Neural progenitor cell (in vitro differentiated cells): ENCODE results near the gene HIP1R. TPM values are rescaled to one million over a fixed set of nuclear protein-coding genes. Genes with fewer than 3 reads are reported as not detected.

ENCODE experiments used
- DNase-seq: peaks from one replicate; pipeline ENCODE4 v3.0.0-alpha.2; 2016; ENCODE audit warnings: low spot score
- H2AFZ ChIP-seq: fragments of 200-600 bp; sonication (generic); replicated peaks from 2 replicates; pipeline ENCODE4 v1.6.1; 2016; ENCODE audit warnings: antibody characterized with exemption
- H3F3A ChIP-seq: fragments of 200-600 bp; sonication (generic); 2 replicates; pipeline ENCODE4 v1.6.1; 2016; ENCODE audit warnings: antibody characterized with exemption, low read depth
- H3K27ac ChIP-seq: fragments of 200-600 bp; sonication (generic); 2 replicates; pipeline ENCODE4 v1.5.1; 2016; ENCODE audit warnings: mild to moderate bottlenecking
- H3K27me3 ChIP-seq: fragments of 200-600 bp; sonication (generic); 2 replicates; pipeline ENCODE4 v1.6.1; 2016; ENCODE audit warnings: mild to moderate bottlenecking, moderate library complexity
- H3K36me3 ChIP-seq: fragments of 200-600 bp; sonication (generic); 2 replicates; pipeline ENCODE4 v1.5.1; 2016
- H3K4me1 ChIP-seq: fragments of 200-600 bp; sonication (generic); 2 replicates; pipeline ENCODE4 v1.6.1; 2016; ENCODE audit warnings: mixed run types
- H3K4me2 ChIP-seq: fragments of 200-600 bp; sonication (generic); 2 replicates; pipeline ENCODE4 v1.6.1; 2016
- H3K4me3 ChIP-seq: fragments of 200-600 bp; sonication (generic); 2 replicates; pipeline ENCODE4 v1.5.1; 2016
- H3K79me2 ChIP-seq: fragments of 200-600 bp; sonication (generic); 2 replicates; pipeline ENCODE4 v1.6.1; 2016; ENCODE audit warnings: low read depth
- H3K9ac ChIP-seq: fragments of 200-600 bp; sonication (generic); 2 replicates; pipeline ENCODE4 v1.6.1; 2016
- H3K9me3 ChIP-seq: fragments of 200-600 bp; sonication (generic); 2 replicates; pipeline ENCODE4 v1.5.1; 2016; ENCODE audit warnings: low read depth
- H4K20me1 ChIP-seq: fragments of 200-600 bp; sonication (generic); 2 replicates; pipeline ENCODE4 v1.6.1; 2016; ENCODE audit warnings: low read depth
- H3K27ac Mint-ChIP-seq: 3 replicates; pipeline ENCODE4 v1.8.0; 2021; ENCODE audit warnings: mixed read lengths
- H3K27me3 Mint-ChIP-seq: 2 replicates; pipeline ENCODE4 v1.8.0; 2022; ENCODE audit warnings: low read depth, mild to moderate bottlenecking, inconsistent platforms, moderate library complexity, mixed read lengths; ENCODE audit not compliant: insufficient read depth
- H3K36me3 Mint-ChIP-seq: 3 replicates; pipeline ENCODE4 v1.8.0; 2021; ENCODE audit warnings: mixed read lengths
- H3K4me1 Mint-ChIP-seq: 3 replicates; pipeline ENCODE4 v1.8.0; 2021; ENCODE audit warnings: mixed read lengths
- H3K4me3 Mint-ChIP-seq: 3 replicates; pipeline ENCODE4 v1.8.0; 2021; ENCODE audit warnings: mild to moderate bottlenecking, moderate library complexity, mixed read lengths
- H3K9me3 Mint-ChIP-seq: 3 replicates; pipeline ENCODE4 v1.8.0; 2020; ENCODE audit warnings: mixed read lengths
- CTCF ChIP-seq: fragments of 200-600 bp; sonication (generic); IDR thresholded peaks from 2 replicates; pipeline ENCODE4 v1.5.1; 2017; ENCODE audit warnings: antibody characterized with exemption, mild to moderate bottlenecking
- EZH2 ChIP-seq: fragments of 200-600 bp; sonication (generic); IDR thresholded peaks from 2 replicates; pipeline ENCODE4 v1.6.1; 2017; ENCODE audit warnings: antibody characterized with exemption, mild to moderate bottlenecking, moderate library complexity
- EZH2phosphoT487 ChIP-seq: fragments of 200-600 bp; sonication (generic); IDR thresholded peaks from 2 replicates; pipeline ENCODE4 v1.6.1; 2017; ENCODE audit warnings: antibody characterized with exemption
- total RNA-seq: library from RNA; depleted of rRNA; stranded (reverse); fragments of >200 nt; gene quantifications from 2 replicates; pipeline ENCODE4 v1.2.3, GENCODE V29; 2015; ENCODE audit warnings: low replicate concordance

The HIP1R gene
- total RNA-seq, 1 donor from 2014 or later, result 19.3 TPM

GRCh38 chr12:122847516-122847836, 12.2 kb downstream of the HIP1R start:
- DNase-seq, result no peak
- Mint-ChIP-seq H3K27ac (no peak overlapping the region), H3K9me3 (no peaks in the 10 kb centered on the region), H3K4me1 (peaks cover 9% of the 10 kb centered on the region), H3K4me3 (no peak overlapping the region), H3K27me3 (peaks cover 5% of the 10 kb centered on the region), H3K36me3 (peaks cover 3% of the 10 kb centered on the region)
- H4K20me1 ChIP-seq, result peaks cover 28% of the 10 kb centered on the region
- H3K79me2 ChIP-seq, result no peaks in the 10 kb centered on the region
- no peak overlapping the region for H3K4me3 ChIP-seq
- no peaks in the 10 kb centered on the region for H3K4me1 ChIP-seq
- no peaks in the 10 kb centered on the region for H3K27me3 ChIP-seq
- no peaks in the 10 kb centered on the region for H3K9me3 ChIP-seq
- H3F3A ChIP-seq, result no peaks in the 10 kb centered on the region
- H3K36me3 ChIP-seq, result no peaks in the 10 kb centered on the region
- H3K9ac ChIP-seq, result no peak overlapping the region
- H3K4me2 ChIP-seq, result no peak overlapping the region
- H2AFZ ChIP-seq, result no peak overlapping the region
- no peak overlapping the region for H3K27ac ChIP-seq
- TF ChIP-seq CTCF, result no peak
- no peak for TF ChIP-seq EZH2phosphoT487
- TF ChIP-seq EZH2, result no peak

- H3K27ac Mint-ChIP-seq, result no peak overlapping the region
- Histone ChIP-seq H3K4me1 (no peaks in the 10 kb centered on the region), H3K4me2 (no peak overlapping the region), H3F3A (no peaks in the 10 kb centered on the region), H3K9ac (no peak overlapping the region), H2AFZ (no peak overlapping the region), H3K36me3 (no peaks in the 10 kb centered on the region), H3K9me3 (no peaks in the 10 kb centered on the region), H3K4me3 (no peak overlapping the region), H3K27ac (no peak overlapping the region), H3K79me2 (no peaks in the 10 kb centered on the region), H4K20me1 (peaks cover 23% of the 10 kb centered on the region), H3K27me3 (no peaks in the 10 kb centered on the region)
- peaks cover 5% of the 10 kb centered on the region for H3K27me3 Mint-ChIP-seq
- H3K9me3 Mint-ChIP-seq, result no peaks in the 10 kb centered on the region
- DNase-seq, result no peak
- peaks cover 14% of the 10 kb centered on the region for H3K4me1 Mint-ChIP-seq
- peaks cover 3% of the 10 kb centered on the region for H3K36me3 Mint-ChIP-seq
- no peak for TF ChIP-seq EZH2
- no peak for TF ChIP-seq CTCF
- no peak for TF ChIP-seq EZH2phosphoT487
- no peak overlapping the region for H3K4me3 Mint-ChIP-seq
These were observed 12.7 kb downstream of the HIP1R start for GRCh38 chr12:122847921-122848421.

- Histone ChIP-seq H3K4me1 (no peaks in the 10 kb centered on the region), H2AFZ (no peak overlapping the region)
These were observed 13.5 kb downstream of the HIP1R start for GRCh38 chr12:122848471-122849351.

More at GRCh38 chr12:122848471-122849351, 13.5 kb downstream of the HIP1R start:
- no peaks in the 10 kb centered on the region for H3K36me3 ChIP-seq
- no peaks in the 10 kb centered on the region for H3K79me2 ChIP-seq
- H3K4me1 Mint-ChIP-seq, result peaks cover 13% of the 10 kb centered on the region
- no peak overlapping the region for H3K27ac ChIP-seq
- peaks cover 3% of the 10 kb centered on the region for H3K36me3 Mint-ChIP-seq
- H3K4me2 ChIP-seq, result no peak overlapping the region
- H3K4me3 Mint-ChIP-seq, result no peak overlapping the region
- no peak overlapping the region for H3K27ac Mint-ChIP-seq
- peaks cover 17% of the 10 kb centered on the region for H4K20me1 ChIP-seq
- DNase-seq, result no peak
- peaks cover 5% of the 10 kb centered on the region for H3K27me3 Mint-ChIP-seq
- no peaks in the 10 kb centered on the region for H3F3A ChIP-seq
- H3K9me3 ChIP-seq, result no peaks in the 10 kb centered on the region
- H3K4me3 ChIP-seq, result no peak overlapping the region
- no peaks in the 10 kb centered on the region for H3K9me3 Mint-ChIP-seq
- no peak overlapping the region for H3K9ac ChIP-seq
- no peak for TF ChIP-seq EZH2
- TF ChIP-seq EZH2phosphoT487, result no peak
- TF ChIP-seq CTCF, result no peak
- no peaks in the 10 kb centered on the region for H3K27me3 ChIP-seq
